ENCODE measurements around the gene RRP1.
"Not testable (repeated sequence)": the region's sequence is repeated elsewhere in the genome, so short reads cannot be mapped to it uniquely, and the experiment has no call there.

Gene RRP1

DNA sequence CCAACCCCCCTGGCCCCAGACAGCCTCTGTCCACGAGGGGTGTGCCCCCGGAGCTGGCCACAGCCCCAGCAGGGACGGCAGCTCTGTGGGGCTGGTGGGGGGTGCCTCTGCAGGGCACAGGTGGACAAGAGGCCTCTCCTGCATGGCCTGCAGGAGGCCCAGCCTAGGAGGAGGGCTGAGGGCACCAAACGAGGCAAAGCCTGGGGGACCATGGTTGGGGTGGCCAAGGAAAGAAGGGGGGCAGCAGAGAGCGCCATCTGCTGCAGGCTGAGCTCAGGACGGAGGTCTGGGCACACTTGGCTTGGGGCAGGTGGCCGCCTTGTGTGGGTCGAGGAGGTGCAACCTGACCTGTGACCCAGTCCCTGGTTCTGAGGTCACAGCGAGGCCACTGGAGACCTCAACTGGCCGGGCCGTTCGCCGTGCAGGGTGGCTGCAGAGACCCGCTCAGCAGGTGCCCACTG is 27.3 kb downstream of the RRP1 start:
- Histone ChIP-seq H3K27me3 (ENCODE audit: control insufficient read depth, insufficient read depth, low read length, poor library complexity, severe bottlenecking) (no peaks in the 10 kb centered on the region), H3K27ac (ENCODE audit: insufficient read depth, low read depth, low read length, poor library complexity, severe bottlenecking) (no peak overlapping the region), H3K4me3 (ENCODE audit: insufficient read depth, low read depth, low read length) (no peak overlapping the region), H3K9me3 (ENCODE audit: control insufficient read depth, low read length) (no peaks in the 10 kb centered on the region), H3K36me3 (ENCODE audit: control insufficient read depth, insufficient read depth, low read length) (no peaks in the 10 kb centered on the region), H3K4me1 (ENCODE audit: control insufficient read depth, insufficient read depth, low read length) (peaks cover 8% of the 10 kb centered on the region)
- WGBS, 2 experiments: 88% methylated on average over 14 of the region's 14 CpGs

DNA sequence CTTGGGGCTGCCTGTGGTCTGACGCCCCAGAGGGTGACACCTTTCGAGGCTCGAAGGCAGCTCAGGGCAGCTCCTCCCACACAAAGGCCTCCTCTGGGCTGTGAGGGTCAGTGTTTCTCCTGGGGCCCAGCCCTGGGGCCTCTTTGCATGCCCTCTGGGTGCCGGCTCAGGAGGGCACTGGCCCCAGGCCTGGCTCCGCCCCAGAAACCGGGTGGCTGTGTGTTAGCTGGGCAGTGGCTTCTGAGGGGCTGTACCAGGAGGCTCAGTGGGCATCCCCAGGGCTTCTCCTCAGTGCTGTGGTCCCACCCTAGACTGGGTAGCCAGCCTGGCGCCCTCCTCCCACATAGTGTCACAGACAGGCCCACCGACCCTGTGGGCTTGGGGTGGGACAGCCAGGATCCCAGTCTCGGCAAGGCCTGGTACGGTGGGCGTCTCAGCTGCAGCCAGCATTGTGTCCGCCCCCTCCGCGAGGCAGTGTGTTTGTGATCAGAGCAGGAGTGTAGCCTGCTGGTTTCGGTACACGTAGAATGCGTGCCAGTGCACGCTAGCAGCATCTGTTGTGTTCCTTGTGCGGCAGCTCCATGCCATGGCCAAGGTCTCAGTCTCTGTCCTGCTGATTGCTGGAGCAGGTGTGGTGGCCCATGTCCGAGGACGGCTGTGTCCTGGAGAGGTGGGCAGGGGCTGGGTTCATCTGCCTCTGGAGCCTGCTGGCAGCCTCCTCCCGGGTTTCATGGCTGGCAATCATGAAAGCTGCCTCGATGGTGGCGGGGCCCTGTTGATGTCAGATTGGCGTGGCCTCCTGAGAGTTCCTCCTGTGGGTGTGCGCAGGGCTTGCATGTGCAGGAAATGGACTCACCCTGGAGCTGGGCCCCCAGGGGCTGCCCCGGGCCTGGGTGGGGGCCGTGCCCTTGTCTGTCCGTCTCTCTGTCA is 28.0 kb downstream of the RRP1 start:
- Histone ChIP-seq H3K4me1 (ENCODE audit: control insufficient read depth, insufficient read depth, low read length) (peaks cover 8% of the 10 kb centered on the region), H3K4me3 (ENCODE audit: insufficient read depth, low read depth, low read length) (no peak overlapping the region), H3K9me3 (ENCODE audit: control insufficient read depth, low read length) (no peaks in the 10 kb centered on the region), H3K36me3 (ENCODE audit: control insufficient read depth, insufficient read depth, low read length) (no peaks in the 10 kb centered on the region), H3K27ac (ENCODE audit: insufficient read depth, low read depth, low read length, poor library complexity, severe bottlenecking) (no peak overlapping the region), H3K27me3 (ENCODE audit: control insufficient read depth, insufficient read depth, low read length, poor library complexity, severe bottlenecking) (no peaks in the 10 kb centered on the region)
- whole genome bisulfite sequencing, 2 experiments: 91 to 92% methylated on average over 29 of the region's 29 CpGs

DNA sequence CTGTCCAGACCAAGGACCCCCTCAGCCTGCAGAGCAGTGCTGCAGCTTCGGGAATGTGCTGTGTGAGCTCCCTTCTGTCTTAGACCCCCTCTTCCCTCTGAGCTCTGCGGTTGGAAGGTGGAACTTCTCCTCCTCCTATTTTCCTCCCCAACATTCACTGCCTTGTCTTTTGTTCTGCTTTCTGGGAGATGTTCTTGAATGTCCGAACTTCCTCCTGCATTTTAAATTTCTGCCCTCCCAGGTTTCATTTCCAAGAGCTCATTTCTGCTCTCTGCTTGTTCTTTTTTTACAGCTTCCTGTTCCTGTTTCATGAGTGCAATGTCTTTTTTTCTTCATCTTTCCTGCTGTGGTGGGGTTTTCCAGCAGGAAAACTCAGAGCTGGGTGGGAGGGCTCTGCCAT is 29.3 kb downstream of the RRP1 start:
- Histone ChIP-seq H3K36me3 (ENCODE audit: control insufficient read depth, insufficient read depth, low read length) (no peaks in the 10 kb centered on the region), H3K4me1 (ENCODE audit: control insufficient read depth, insufficient read depth, low read length) (peaks cover 8% of the 10 kb centered on the region), H3K4me3 (ENCODE audit: insufficient read depth, low read depth, low read length) (no peak overlapping the region), H3K27me3 (ENCODE audit: control insufficient read depth, insufficient read depth, low read length, poor library complexity, severe bottlenecking) (no peaks in the 10 kb centered on the region), H3K27ac (ENCODE audit: insufficient read depth, low read depth, low read length, poor library complexity, severe bottlenecking) (no peak overlapping the region), H3K9me3 (ENCODE audit: control insufficient read depth, low read length) (no peaks in the 10 kb centered on the region)
- 79 to 82% methylated on average over 3 of the region's 3 CpGs for WGBS, 2 experiments

DNA sequence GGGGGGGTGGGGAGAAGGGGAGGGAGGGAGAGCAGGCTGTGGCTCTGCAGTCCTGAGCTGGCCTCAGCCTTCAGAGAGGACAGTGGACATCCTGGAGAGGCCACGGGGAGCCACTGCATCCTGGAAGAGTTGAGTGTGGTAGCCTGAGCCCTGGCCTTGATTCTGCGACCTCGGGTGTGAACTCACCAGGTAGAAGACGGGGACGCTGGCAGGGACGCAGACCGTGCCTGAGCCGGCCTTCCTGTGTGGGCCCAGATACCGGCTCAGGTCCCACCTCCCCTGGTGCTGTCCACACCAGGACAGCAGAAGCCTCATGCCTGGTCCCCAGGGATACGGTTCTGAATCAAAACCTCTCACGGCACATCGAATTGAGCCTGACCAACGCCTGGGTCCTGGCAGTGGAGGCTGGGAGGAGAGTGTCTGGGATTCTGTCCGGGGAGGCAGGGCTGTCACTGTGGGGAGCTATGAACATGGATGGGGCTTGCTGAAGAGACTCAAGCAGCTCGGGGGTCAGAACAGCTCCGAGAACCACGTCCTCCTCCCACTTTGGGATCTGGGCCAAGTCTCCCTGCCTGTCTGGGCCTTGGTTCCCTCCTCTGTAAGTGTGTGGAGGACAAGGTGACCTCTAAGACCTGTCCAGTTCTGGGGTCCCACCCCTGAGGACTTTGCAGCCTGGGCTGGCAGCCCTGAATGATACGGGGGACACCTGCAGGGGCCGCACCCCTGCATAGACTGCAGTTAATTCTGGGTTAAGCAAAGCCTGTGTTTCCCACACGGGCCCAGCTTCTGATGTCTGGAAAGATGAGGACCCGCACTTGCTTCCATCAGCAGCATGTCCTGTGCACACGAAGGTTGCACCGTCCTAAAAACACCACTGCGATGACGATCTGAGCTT is 30.4 kb downstream of the RRP1 start:
- no peaks in the 10 kb centered on the region for H3K9me3 ChIP-seq (ENCODE audit: control insufficient read depth, low read length)
- H3K4me1 ChIP-seq (ENCODE audit: control insufficient read depth, insufficient read depth, low read length): peaks cover 2% of the 10 kb centered on the region
- WGBS, 2 experiments: 92% methylated on average over 25 of the region's 25 CpGs
- H3K27me3 ChIP-seq (ENCODE audit: control insufficient read depth, insufficient read depth, low read length, poor library complexity, severe bottlenecking): no peaks in the 10 kb centered on the region
- H3K4me3 ChIP-seq (ENCODE audit: insufficient read depth, low read depth, low read length): no peak overlapping the region
- H3K27ac ChIP-seq (ENCODE audit: insufficient read depth, low read depth, low read length, poor library complexity, severe bottlenecking): no peak overlapping the region
- H3K36me3 ChIP-seq (ENCODE audit: control insufficient read depth, insufficient read depth, low read length): no peaks in the 10 kb centered on the region

DNA sequence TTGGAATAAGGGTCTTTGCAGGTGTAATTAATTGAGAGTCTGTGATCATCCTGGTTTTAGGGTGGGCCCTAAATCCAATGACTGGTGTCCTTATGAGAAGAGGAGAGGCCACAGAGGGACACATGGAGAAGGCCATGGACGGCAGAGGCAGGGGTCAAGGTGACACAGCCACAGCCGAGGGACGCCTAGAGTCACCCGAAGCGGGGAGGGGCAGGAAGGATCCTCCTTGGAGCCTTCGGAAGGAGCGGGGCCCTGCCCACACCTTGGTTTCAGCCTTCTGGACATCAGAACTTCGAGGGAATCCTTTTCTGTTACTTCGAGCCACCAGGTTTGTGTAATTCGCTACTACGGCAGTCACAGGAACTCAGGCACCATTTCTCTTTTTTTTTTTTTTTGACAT is 31.1 kb downstream of the RRP1 start:
- Histone ChIP-seq H3K27me3 (ENCODE audit: control insufficient read depth, insufficient read depth, low read length, poor library complexity, severe bottlenecking) (no peaks in the 10 kb centered on the region), H3K36me3 (ENCODE audit: control insufficient read depth, insufficient read depth, low read length) (no peaks in the 10 kb centered on the region), H3K9me3 (ENCODE audit: control insufficient read depth, low read length) (no peaks in the 10 kb centered on the region), H3K4me3 (ENCODE audit: insufficient read depth, low read depth, low read length) (no peak overlapping the region), H3K27ac (ENCODE audit: insufficient read depth, low read depth, low read length, poor library complexity, severe bottlenecking) (no peak overlapping the region), H3K4me1 (ENCODE audit: control insufficient read depth, insufficient read depth, low read length) (no peaks in the 10 kb centered on the region)
- WGBS, 2 experiments: 94 to 95% methylated on average over 11 of the region's 11 CpGs

DNA sequence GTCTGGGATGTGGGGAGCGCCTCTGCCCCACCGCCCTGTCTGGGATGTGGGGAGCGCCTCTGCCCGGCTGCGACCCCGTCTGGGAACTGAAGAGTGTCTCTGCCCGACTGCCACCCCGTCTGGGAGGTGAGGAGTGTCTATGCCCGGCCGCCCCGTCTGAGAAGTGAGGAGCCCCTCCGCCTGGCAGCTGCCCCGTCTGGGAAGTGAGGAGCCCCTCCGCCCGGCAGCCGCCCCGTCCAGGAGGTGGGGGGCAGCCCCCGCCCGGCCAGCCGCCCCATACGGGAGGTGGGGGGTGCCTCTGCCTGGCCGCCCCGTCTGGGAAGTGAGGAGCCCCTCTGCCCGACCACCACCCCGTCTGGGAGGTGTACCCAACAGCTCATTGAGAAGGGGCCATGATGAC is 32.8 kb downstream of the RRP1 start:
- H3K36me3 ChIP-seq (ENCODE audit: control insufficient read depth, insufficient read depth, low read length); H3K27ac ChIP-seq (ENCODE audit: insufficient read depth, low read depth, low read length, poor library complexity, severe bottlenecking); H3K4me1 ChIP-seq (ENCODE audit: control insufficient read depth, insufficient read depth, low read length); H3K4me3 ChIP-seq (ENCODE audit: insufficient read depth, low read depth, low read length); H3K9me3 ChIP-seq (ENCODE audit: control insufficient read depth, low read length); H3K27me3 ChIP-seq (ENCODE audit: control insufficient read depth, insufficient read depth, low read length, poor library complexity, severe bottlenecking): not testable (repeated sequence)
- 96 to 97% methylated on average over 25 of the region's 25 CpGs for WGBS, 2 experiments

DNA sequence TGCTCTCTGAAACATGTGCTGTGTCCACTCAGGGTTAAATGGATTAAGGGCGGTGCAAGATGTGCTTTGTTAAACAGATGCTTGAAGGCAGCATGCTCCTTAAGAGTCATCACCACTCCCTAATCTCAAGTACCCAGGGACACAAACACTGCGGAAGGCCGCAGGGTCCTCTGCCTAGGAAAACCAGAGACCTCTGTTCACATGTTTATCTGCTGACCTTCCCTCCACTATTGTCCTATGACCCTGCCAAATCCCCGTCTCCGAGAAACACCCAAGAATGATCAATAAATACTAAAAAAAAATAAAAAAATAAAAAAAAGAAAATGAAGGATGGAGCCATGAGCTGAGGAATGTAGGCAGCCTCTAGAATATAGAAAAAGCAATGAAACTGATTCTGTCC is 33.4 kb downstream of the RRP1 start:
- H3K27me3 ChIP-seq (ENCODE audit: control insufficient read depth, insufficient read depth, low read length, poor library complexity, severe bottlenecking); H3K4me1 ChIP-seq (ENCODE audit: control insufficient read depth, insufficient read depth, low read length); H3K4me3 ChIP-seq (ENCODE audit: insufficient read depth, low read depth, low read length); H3K27ac ChIP-seq (ENCODE audit: insufficient read depth, low read depth, low read length, poor library complexity, severe bottlenecking); H3K9me3 ChIP-seq (ENCODE audit: control insufficient read depth, low read length); H3K36me3 ChIP-seq (ENCODE audit: control insufficient read depth, insufficient read depth, low read length): not testable (repeated sequence)
- 100% methylated on average over 2 of the region's 5 CpGs; no CpG with 5 or more reads in 1 of the 2 experiments for WGBS, 2 experiments

DNA sequence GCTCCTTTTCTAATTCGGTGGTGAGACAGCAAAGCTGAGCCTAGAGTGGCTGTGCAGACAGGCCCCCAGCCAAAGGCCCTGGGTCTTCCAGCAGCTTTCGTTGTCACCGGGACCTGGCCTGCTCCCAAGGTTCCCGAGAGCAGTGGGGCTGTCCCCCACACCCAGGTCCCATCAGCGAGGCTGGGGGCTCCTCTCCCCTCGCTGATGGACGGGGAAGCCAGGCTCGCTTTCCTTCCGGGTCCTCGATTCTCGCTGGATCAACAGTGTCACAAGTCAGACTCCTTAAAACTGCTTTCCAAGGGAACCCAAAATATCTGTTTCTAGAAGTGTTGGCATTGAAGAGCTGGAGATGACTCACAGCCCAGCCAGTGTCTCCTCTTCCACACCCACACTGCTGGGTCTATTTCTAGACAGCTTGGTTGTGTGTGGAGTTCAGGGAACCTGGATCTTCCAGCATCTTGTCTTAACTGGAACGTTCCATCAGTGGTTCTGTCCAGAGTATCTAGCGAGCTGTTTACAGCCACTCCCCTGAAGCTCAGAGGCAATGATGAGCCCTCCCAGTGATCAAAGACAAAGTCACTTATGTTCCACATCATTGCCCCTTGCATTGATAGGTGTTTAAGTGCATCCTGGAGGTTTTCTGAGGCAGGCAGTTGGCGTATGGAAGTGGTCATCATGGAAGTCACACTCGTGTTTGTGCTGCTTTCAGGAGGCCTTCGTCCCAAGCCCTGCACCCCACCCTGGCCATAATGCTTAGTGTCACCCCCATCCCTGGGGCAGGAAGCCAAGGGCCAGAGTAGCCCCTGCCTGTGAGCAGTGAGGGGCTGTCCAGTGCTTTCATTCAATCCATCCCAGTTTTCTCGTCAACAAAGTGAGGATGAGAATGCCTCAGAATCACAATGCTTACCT is 35.2 kb downstream of the RRP1 start:
- WGBS, 2 experiments: 92 to 94% methylated on average over 17 of the region's 17 CpGs
- no peak overlapping the region for H3K27ac ChIP-seq (ENCODE audit: insufficient read depth, low read depth, low read length, poor library complexity, severe bottlenecking)
- H3K9me3 ChIP-seq (ENCODE audit: control insufficient read depth, low read length): no peaks in the 10 kb centered on the region
- no peak overlapping the region for H3K4me3 ChIP-seq (ENCODE audit: insufficient read depth, low read depth, low read length)
- no peaks in the 10 kb centered on the region for H3K36me3 ChIP-seq (ENCODE audit: control insufficient read depth, insufficient read depth, low read length)
- no peaks in the 10 kb centered on the region for H3K4me1 ChIP-seq (ENCODE audit: control insufficient read depth, insufficient read depth, low read length)
- H3K27me3 ChIP-seq (ENCODE audit: control insufficient read depth, insufficient read depth, low read length, poor library complexity, severe bottlenecking): no peaks in the 10 kb centered on the region

DNA sequence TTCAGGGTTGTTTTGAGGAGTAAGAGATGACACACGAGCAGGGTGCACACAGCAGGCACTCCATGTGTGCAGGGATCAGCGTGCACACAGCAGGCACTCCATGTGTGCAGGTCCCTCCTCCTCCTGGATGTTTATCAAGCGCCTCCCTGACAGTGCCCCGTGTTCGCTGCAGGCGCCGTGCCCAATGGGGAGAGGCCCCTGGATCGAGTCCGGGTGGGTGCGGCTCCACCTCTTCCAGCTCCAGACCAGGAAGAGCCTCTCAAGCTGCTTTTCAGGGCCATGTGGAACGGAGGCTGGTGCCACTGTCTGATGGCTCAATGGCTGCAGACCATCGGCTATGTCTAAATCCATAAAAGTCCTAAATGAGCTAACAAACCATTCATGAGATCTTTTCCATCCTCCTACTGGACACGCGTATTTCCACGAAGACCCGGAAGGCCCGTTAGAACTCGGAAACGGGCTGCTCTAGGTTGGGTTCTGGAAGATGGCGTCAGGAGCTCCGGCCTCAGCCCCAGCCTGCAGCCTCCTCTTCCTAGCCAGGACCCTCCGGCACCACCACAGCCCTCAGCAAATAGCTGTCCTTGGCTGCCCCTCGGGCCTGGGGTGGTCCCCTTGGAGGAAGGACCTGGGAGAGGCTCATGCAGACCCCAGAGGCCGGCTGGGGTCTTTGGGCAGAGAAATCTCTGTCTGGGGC is 36.0 kb downstream of the RRP1 start:
- Histone ChIP-seq H3K27me3 (ENCODE audit: control insufficient read depth, insufficient read depth, low read length, poor library complexity, severe bottlenecking) (no peaks in the 10 kb centered on the region), H3K27ac (ENCODE audit: insufficient read depth, low read depth, low read length, poor library complexity, severe bottlenecking) (no peak overlapping the region), H3K36me3 (ENCODE audit: control insufficient read depth, insufficient read depth, low read length) (no peaks in the 10 kb centered on the region), H3K9me3 (ENCODE audit: control insufficient read depth, low read length) (no peaks in the 10 kb centered on the region), H3K4me1 (ENCODE audit: control insufficient read depth, insufficient read depth, low read length) (no peaks in the 10 kb centered on the region), H3K4me3 (ENCODE audit: insufficient read depth, low read depth, low read length) (no peak overlapping the region)
- 95 to 96% methylated on average over 24 of the region's 24 CpGs for WGBS, 2 experiments

All from ectodermal cell (in vitro differentiated cells).